ENCODE data around the gene LPP.

DNA sequence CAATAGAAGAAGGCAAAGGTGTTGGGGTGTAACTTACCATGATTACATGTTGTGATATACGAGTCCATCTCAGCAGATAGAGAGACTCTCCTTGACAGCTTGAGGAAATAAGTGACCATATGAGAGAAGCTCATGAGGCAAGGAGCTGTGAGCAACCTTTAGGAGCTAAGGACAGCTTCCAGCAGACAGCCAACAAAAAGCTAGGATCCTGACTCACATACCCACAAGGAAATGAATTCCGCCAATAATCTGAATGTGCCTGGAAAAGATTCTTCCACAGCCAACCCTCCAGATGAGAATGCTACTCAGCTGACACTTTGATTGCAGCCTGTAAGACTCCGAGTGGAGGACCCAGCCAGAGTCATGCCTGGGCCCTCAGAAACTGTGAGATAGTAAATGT is 678.2 kb downstream of the LPP start:
- TF ChIP-seq, protein P1, sequence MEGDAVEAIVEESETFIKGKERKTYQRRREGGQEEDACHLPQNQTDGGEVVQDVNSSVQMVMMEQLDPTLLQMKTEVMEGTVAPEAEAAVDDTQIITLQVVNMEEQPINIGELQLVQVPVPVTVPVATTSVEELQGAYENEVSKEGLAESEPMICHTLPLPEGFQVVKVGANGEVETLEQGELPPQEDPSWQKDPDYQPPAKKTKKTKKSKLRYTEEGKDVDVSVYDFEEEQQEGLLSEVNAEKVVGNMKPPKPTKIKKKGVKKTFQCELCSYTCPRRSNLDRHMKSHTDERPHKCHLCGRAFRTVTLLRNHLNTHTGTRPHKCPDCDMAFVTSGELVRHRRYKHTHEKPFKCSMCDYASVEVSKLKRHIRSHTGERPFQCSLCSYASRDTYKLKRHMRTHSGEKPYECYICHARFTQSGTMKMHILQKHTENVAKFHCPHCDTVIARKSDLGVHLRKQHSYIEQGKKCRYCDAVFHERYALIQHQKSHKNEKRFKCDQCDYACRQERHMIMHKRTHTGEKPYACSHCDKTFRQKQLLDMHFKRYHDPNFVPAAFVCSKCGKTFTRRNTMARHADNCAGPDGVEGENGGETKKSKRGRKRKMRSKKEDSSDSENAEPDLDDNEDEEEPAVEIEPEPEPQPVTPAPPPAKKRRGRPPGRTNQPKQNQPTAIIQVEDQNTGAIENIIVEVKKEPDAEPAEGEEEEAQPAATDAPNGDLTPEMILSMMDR (IDR thresholded peaks at IDR 0.05; ENCODE audit: borderline replicate concordance, extremely low read depth, low read length, poor library complexity, severe bottlenecking) = no peak
- no peak for TF ChIP-seq EZH2 (IDR thresholded peaks at IDR 0.05; ENCODE audit: borderline replicate concordance, low read depth, low read length, severe bottlenecking)

Data from DND-41 (cell line).